NCI-H524 (cell line): Measurements from ENCODE around the gene SMAD3.
"Not testable (repeated sequence)": the region's sequence is repeated elsewhere in the genome, so short reads cannot be mapped to it uniquely, and the experiment has no call there.

Source experiments
- DNase-seq, 2 experiments: peaks; one replicate each; lab custom pipeline; 2025; lab: John Stamatoyannopoulos, UW

The SMAD3 gene

GRCh38 chr15:67142767-67143100 is 77.3 kb downstream of the SMAD3 start:
- no peak for DNase-seq

DNA sequence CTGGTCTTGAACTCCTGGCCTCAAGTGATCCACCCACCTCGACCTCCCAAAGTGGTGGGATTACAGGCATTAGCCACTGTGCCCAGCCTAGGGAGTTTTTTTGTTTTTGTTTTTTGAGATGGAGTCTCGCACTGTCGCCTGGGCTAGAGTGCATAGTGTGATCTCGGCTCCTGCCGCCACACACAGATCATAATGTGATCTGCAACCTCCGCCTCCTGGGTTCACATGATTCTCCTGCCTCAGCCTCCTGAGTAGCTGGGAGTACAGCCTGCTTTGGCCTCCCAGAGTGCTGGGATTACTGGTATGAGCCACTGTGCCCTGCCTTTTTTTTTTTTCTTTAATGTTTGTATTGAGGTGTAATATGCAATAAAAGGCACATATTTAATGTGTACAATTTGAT is 78.2 kb downstream of the SMAD3 start:
- DNase-seq: no peak

DNA sequence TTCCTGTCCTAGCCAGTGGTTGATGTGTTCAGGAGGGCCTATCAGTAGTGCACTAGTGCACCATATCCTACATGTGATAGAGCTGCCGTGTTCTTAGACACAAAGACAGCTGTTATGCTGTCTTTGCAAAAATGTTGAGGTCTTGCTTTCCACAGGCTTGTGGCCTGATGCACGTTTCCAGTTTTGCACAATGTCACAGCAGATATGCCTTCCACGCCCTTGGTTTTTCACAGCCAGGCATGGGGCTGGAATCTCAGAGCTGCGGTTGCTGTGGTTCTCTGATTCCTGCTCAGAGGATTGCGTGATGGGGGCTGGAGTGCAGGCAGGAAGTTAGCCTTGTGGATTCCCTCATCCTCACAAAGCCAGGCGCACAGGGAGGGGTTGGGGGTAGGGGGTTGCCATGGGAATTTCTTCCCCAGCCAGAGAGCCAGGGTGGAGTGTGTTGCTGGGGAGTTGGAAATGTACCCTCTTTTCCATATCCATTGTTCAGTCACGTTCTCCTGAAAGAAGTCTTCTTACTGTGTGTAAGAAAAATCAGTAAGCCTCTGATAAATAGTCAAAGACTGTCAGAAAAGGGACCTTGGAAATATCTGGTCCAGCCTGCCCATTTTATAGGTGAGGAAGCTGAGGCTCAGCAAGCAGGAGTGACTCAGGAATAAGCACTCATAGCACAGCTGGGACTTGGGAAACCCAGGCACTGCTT is 79.4 kb downstream of the SMAD3 start:
- DNase-seq: no peak

DNA sequence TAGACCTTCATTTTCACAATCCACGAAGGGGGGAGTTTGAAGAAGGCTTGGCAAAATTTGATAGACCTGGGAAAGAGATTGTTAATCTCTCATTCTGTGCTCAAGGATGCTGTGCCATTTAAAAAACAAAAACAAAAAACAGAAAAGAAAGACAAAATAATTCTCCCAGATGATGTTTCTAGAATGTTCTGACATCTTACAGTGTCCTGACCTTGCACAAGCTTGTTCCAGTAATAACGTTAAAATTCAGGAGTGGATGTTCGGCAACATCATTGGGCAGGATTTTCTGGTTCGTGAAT is 79.9 kb downstream of the SMAD3 start:
- DNase-seq: no peak

DNA sequence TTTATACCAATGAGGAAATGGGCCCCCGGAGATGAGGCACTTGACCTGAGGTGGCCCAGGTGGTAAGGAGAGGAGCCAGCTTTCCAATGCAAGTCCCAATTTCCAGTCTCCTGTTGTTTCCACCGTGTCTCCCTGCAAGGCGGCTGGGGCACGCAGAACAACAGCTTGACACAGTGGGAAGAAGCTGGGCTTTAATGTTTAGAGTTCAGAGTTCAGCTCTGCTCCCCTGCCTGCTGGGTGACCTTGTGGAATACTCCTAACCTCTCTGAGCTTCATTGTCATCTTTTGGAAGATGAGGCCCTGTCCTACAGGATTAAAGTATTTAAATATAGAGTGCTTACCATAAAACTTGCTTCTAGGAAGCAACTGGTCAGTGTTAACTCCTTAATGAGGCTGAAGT is 80.3 kb downstream of the SMAD3 start:
- DNase-seq: no peak

DNA sequence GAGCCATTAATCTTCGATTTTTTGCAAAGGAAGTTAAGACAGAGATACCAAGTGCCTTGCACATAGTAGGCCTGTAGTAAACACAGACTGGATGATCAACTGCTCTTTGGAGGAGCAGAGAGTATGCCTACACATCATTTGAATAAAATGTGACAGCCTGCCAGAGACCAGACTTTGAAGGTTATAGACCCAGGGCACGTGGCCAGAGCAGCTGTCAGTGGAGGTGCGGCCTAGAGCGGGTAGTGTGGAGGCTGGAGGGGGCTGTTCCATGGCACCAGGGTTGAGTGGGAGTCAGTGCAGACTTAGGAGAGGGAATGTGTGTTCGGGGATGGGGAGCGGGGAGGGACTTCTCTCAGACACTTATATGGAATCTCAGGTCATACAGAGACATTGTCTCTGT is 80.8 kb downstream of the SMAD3 start:
- DNase-seq: peak in 1 of 2 experiments; percentile 40

GRCh38 chr15:67146875-67147381 is 81.5 kb downstream of the SMAD3 start:
- no peak for DNase-seq

- DNase-seq: no peak
These were observed 82.1 kb downstream of the SMAD3 start for GRCh38 chr15:67147396-67147949.

- DNase-seq: no peak
These were observed 82.8 kb downstream of the SMAD3 start for GRCh38 chr15:67148196-67148701.

- no peak for DNase-seq
These were observed 83.8 kb downstream of the SMAD3 start for GRCh38 chr15:67149068-67149772.

DNA sequence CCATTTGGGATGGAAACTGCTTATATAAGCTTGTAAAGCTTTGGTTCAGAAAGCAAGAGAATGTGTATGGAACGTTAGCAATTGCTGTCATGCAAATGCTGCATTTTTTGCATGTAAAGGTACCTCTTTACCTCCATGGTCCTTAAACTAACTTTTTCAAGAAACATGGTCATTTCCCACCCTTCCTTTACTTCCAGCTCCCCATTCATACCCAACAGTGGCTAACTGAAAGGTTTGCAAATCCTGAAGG is 84.3 kb downstream of the SMAD3 start:
- no peak for DNase-seq

DNA sequence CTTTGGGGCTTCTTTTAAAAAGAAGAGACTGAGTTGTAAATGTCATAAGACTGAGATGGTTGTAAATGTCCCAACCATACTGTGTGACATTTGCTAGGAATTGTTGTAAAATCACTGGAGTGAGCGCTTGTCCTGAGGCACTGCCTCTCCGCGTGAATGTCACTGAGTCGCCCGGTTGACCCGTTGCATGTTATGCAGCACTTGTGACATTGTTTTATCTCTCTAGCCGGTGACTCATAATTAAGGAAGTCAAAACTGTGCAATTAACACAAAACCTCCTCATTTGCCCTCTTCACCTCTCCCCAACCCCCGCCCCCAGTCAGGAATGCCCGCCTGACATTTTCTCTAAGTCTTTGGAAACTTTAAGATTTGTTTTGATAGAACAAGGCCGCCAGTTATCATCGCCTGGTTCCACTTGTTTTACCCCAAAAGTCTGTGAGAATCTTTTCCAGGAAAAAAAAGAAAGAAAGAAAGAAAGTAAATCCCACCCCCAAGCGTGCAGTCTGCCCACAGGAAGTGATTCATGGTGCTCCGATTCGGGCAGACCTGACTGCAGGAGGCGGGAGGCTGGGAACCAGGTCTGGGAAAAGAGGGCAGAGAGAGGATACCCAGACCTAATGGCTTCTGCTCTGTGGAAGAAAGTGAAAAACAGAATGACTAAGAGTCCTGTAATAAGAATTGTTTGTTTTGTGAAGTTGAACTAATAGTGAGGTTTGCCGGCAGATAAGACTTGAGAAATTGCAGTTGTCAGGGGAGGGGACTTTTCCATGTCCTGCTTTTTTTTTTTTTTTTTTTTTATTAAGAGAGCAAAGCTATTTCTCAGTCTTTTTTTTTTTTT is 84.8 kb downstream of the SMAD3 start:
- no peak for DNase-seq

DNA sequence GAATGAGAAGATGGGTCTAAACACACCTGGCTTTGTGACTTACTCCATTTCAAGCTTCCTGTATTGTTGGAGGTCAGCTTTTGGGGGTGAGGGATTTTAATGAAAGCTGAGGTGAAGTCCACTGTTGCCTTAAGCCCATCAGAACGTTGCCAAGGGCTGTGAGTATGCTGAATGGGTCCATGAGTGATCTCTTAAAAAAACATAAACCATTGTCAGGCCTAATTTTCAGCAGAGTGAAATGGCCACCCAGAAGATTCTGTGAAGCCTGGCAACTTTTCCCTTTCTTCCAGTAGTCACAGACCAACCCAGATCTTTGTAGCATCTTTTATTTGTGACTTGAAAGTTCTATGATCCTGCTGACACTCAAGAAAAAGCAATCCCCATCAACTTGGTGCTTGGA is 87.0 kb downstream of the SMAD3 start:
- DNase-seq: no peak

GRCh38 chr15:67153044-67153443 is 87.6 kb downstream of the SMAD3 start:
- DNase-seq: not testable (repeated sequence)

DNA sequence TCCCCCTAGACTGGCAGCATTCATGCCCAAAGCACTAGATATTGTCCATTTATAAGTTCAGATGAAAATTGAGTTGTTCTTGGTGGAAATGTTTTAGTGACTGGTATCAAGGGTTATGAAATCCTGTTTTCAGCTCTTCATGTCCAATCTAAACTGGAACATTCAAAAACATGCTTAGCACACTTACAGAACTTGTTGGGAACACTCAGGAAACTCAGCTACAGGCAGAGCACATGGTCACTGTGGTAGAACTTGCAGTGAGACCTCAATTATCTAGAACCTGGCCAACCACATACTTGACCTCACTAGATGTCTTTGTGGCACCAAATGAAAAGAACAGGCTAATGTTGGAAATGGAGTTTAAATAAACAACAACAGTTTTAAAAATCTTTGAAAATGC is 88.8 kb downstream of the SMAD3 start:
- DNase-seq: no peak

DNA sequence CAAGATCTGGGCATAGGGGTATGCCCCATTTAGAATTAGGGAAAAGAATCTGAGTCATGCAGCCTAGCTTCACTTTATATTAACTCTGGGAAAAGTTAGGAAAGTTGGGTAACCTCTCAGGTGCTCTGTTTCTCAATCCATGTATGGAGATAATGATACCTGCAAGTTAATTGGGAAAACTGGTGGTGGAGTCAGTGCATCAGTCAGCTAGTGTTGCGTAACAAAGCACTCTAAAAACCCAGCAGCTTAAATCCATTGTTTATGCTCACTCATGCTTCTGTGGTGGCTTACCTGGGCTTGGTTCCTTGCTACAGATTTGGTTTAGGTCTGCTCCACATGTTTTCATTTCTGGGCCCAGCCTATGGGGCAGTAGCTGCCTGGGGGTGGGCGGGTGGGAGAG is 91.0 kb downstream of the SMAD3 start:
- no peak for DNase-seq

DNA sequence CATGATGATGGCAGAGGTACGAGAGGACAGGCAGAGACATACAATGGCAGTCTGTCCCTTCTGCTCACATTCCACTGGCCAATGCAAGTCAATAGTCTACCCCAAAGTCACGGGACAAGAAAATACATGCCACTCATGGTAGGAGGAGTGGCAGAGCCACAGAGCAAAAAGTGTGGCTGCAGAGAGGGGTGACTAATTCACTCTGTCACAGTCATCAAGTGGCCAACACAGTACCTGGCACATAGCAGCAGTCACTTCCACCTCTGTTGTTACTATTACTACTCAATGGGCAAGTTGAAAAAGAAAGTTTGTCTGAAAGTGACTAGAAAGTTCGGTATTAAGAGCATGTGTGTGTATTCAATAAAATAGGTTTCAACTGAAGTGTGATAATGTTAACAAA is 91.4 kb downstream of the SMAD3 start:
- no peak for DNase-seq

- DNase-seq: no peak
These were observed 92.3 kb downstream of the SMAD3 start for GRCh38 chr15:67157521-67158252.

- no peak for DNase-seq
These were observed 93.0 kb downstream of the SMAD3 start for GRCh38 chr15:67158367-67158766.

DNA sequence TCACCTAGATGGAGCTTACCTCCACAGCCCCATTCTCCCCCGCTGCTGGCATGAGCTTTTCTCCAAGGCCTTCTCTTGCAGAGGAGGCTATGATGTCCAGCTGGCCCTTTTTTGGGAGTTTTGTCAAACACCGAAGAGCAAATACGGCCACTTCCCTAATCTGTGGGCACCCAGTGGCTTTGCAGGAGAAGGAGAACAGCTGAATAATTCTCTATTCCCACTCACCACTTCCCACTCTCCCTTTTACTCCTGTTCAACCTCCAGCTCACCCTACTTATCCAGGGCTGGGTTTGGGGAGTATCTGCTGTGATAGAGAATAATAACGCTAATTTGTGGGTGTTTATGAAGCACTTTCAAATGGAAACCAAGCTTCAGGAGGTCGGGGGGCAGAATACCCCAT is 96.0 kb downstream of the SMAD3 start:
- DNase-seq: no peak

DNA sequence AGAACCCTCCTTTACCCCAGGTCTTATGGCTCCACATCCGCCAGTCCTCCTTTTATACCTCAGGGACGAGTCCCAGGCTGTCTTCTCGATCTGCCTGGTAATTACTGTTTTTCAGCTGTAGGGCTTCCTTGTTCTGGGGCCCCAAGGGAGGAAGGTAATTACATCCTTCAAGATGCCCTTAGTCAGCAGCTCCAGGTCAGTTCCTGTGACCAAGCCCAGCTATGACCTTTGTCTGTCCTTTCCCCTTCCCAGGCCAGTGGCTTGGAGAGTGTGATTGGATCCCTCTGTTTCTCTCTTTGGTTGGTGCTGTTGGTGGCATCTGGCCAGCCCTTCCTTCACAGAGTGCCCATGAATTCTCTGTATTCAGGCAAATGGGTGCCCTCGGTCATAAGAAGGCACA is 96.5 kb downstream of the SMAD3 start:
- DNase-seq: no peak

DNA sequence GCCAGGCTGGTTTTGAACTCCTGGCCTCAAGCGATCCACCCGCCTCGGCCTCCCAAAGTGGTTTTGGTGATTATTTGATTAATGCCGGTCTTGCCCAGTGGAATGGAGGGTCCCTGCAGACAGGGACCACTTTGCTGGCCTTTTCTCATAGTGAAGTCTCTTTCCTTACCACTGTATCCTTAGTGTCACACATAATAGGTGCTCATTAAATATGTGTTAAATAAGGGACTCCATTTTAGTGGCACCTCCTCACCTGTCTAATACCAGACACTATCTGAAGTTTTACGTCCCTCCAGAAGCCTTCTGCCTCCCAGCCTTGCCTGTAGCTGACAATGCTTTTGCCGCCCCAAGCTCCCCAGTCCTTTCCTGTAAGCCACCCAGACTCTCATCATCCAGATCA is 97.8 kb downstream of the SMAD3 start:
- no peak for DNase-seq
